NB4 (cell line): Measurements from ENCODE around the gene GMPPB.

ENCODE experiments used
- CTCF ChIP-seq: IDR thresholded peaks from one replicate; pipeline ENCODE4 v1.5.1; 2012; ENCODE audit warnings: low read depth, low read length
- MAX ChIP-seq: IDR thresholded peaks from 2 replicates; pipeline ENCODE4 v1.6.1; 2011; ENCODE audit warnings: low read depth, low read length
- POLR2A ChIP-seq: IDR thresholded peaks from 2 replicates; pipeline ENCODE4 v1.6.1; 2011; ENCODE audit warnings: mild to moderate bottlenecking; ENCODE audit not compliant: insufficient read length; ENCODE audit errors: extremely low read depth

- TF ChIP-seq CTCF (no peak), POLR2A (no peak), MAX (no peak)
Measured at GRCh38 chr3:49705390-49705960, 18.3 kb downstream of the GMPPB start.
